NCI-H2196 (cell line): Measurements from ENCODE around the gene C12orf54.
"Not testable (repeated sequence)": the region's sequence is repeated elsewhere in the genome, so short reads cannot be mapped to it uniquely, and the experiment has no call there.

ENCODE experiments used
- DNase-seq: peaks from one replicate; lab custom pipeline; 2025; ENCODE audit not compliant: unreplicated experiment; lab: John Stamatoyannopoulos, UW

C12orf54 gene

DNA sequence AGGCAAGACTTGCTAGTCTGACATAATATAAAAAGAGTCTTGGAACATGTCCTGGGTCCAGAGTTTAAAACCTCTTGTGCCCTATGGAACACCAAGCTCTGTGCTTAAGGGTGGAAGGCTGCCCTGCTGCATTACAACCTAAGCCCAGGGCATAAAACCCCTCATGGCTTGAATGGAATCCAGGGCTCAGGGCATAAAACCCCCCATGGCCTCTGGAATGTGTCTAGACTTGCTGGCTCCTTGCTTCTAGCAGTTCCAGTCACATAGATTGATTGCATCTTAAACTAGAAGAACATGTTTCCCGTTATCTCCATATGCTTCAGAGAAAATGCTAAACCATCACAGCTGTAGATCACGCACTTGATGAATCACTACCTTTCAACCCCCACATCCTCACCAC lies 24.5 kb downstream of the C12orf54 start:
- DNase-seq: not testable (repeated sequence)

- no peak for DNase-seq
Measured at GRCh38 chr12:48508987-48509386, 26.7 kb downstream of the C12orf54 start.

DNA sequence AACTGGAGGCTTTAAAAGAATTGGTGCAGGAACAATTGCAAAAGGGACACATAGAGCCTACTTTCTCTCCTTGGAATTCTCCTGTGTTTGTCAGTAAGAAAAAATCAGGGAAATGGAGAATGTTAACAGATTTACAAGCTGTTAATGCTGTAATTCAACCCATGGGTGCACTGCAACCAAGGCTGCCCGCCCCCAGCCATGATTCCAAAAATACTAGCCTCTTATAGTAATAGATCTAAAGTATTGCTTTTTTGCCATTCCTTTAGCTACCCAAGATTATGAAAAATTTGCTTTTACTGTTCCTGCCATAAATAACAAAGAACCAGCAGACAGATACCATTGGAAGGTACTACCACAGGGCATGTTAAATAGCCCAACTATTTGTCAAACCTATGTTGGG lies 27.8 kb downstream of the C12orf54 start:
- no peak for DNase-seq

DNA sequence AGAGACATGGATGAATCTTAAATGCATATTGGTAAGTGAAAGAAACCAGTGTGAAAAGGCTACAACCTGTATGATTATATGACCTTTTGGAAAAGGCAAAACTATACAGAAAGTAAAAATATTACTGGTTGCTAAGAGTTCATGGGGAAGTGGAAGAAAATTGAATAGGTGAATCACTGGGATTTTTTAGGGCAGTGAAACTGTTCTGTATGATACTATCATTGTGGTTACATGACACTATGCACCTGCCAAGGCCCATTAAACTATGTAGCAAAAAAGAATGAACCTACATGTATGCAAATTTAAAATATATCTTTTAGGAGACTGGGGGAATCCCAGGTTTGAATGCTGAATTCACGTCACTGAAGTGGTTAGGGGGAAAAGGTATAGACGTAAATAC lies 30.6 kb downstream of the C12orf54 start:
- DNase-seq: no peak

DNA sequence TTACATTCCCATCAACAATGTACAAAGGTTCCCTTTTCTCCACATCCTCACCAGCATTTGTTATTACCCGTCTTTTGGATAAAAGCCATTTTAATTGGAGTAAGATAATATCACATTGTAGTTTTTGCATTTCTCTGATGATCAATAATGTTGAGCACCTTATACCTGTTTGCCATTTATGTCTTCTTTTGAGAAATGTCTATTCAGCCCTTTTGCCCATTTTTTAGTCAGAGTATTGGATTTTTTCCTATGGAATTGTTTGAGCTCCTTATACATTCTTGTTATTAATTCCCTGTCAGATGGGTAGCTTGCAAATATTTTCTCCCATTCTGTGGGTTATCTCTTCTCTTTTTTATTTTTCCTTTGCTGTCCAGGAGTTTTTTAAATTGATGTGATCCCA lies 32.4 kb downstream of the C12orf54 start:
- DNase-seq: no peak

DNA sequence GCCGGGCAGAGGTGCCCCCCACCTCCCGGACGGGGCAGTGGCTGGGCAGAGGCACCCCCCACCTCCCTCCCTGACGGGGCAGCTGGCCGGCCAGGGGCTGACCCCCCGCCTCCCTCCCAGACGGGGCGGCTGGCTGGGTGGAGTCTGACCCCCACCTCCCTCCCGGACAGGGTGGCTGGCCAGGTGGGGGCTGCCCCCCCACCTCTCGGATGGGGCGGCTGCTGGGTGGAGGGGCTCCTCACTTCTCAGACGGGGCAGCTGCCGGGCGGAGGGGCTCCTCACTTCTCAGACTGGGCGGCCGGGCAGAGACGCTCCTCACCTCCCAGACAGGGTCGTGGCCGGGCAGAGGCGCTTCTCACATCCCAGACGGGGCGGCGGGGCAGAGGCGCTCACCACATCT lies 38.1 kb downstream of the C12orf54 start:
- DNase-seq: not testable (repeated sequence)

GRCh38 chr12:48525332-48525731 lies 43.0 kb downstream of the C12orf54 start, which contains the start of gene OR8S1:
Gene OR8S1 (plus strand): TSS chr12:48525632. CDS start chr12:48525632, 0 bp downstream.
- no peak for DNase-seq

- DNase-seq: no peak
Measured at GRCh38 chr12:48527891-48528670, 45.8 kb downstream of the C12orf54 start.

GRCh38 chr12:48532601-48533000 lies 50.3 kb downstream of the C12orf54 start:
- DNase-seq: no peak

DNA sequence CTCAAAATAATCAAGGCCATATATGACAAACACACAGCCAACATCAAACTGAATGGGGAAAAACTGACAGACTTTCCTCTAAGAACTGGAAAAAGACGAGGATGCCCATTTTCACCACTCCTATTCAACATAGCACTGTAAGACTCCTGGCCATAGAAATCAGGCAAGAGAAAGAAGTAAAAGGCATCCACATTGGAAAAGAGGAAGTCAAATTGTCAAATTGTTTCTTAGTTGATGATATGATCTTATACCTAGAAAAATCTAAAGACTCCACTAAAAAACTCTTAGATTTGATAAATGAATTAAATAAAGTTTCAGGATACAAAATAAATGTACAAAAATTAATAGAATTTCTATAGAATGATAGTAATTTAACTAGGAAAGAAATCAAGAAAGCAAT lies 54.3 kb downstream of the C12orf54 start:
- DNase-seq: no peak

DNA sequence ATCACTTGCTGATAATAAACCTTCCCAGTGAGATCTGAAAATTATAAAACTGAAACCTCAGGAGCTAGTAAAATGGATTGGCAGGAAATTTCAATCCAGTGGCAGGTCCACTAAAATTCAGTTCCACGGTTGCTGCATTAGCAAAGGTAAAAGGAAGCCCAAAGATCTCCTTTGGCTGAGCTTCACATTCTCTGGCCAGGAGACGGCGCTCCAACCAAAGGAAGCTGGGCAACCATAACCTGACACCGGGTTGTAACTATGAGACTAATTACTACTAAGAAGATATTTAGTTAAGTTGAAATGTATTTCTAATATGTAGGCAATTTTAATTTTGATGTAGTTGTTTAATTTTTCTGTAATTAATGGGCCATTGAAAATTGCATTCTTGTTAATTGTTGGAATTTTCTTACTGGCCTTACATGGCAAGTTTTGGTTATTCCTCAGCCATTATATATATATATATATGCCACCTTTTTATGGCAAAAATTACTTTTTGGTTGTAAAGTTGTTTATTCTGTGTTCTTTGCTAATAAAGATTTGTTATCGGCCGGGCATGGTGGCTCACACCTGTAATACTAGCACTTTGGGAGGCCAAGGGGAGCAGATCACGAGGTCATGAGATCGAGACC lies 60.1 kb downstream of the C12orf54 start:
- peak; percentile 21 for DNase-seq

GRCh38 chr12:48545833-48546469 lies 63.7 kb downstream of the C12orf54 start:
- DNase-seq: no peak
